HG03469 (cell line): ENCODE results near the gene NAP1L4.

Experiments
- ATAC-seq: cut with Tn5 transposase; IDR thresholded peaks from one replicate; pipeline ENCODE4 v1.9.1; 2021; ENCODE audit warnings: mild to moderate bottlenecking, moderate library complexity, moderate number of reproducible peaks; ENCODE audit not compliant: unreplicated experiment

Gene NAP1L4

DNA sequence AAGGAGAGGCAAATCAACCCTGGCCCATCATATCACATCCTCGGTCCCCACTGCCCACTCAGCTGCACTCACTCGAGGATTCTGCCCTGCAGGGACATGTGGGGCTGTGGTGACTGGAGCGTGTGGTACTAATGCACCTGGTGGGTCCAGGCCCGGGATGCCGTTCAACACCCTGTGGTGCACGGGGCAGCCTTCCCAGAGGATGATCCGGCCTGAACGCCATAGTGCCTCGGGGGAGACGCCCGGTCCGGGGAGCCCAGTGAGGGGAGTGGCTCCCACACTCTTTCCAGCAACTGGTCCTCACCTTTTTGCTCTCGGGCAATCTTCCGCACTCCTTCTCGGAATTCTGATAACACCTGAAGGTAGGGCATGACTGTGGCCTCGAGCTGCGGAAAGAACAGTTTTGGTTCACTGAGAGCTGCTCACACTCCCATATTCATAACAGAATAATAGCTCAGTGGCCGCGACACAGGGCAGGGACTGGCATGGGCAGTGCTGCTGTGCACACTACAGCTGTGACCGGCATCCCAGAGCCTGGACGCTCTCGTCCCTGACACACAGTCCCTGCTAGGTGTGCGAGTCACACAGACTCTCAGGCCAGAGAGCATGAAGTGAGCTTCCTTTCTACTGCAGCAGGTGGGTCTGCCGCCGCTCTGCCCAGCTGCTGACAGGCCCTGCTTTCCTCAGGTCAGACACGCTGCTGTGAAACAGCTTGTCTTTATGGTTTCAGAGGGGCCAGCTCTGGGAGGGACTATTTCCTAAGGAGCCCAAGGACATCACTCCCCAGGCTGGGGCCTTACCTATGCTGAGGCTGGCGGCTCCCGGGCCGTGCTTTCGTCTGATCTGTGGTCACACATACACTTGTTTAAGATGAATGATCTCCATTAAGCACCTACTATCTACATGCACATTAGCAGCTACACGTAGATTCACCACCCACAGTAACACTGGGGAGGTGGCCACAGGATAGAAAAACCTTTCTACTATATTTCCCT lies 20.1 kb upstream of the NAP1L4 start:
- no peak for ATAC-seq

GRCh38 chr11:3010521-3011275 lies 18.6 kb upstream of the NAP1L4 start:
- no peak for ATAC-seq

DNA sequence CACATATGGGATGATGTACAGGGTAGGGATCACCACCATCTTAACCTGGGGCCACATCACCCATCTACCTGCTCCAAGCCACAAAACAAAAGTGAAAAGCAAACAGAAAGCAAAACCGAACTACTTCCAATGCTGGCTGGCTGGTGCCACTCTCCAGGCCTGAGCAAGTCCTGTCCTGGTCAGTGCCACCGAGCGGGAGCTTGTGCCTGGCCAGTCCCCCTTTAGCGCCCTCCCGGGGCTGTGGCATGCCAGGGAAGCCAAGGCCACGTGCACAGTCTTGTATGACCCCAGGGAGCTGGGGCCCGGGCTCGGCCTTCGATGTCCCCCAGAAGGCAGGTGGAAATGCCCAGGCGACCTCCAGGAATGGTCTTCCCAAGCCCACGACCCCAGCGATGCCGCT lies 17.9 kb upstream of the NAP1L4 start:
- ATAC-seq, result no peak

GRCh38 chr11:3009481-3009880 lies 17.4 kb upstream of the NAP1L4 start:
- no peak for ATAC-seq

GRCh38 chr11:3008746-3009336 lies 16.7 kb upstream of the NAP1L4 start:
- no peak for ATAC-seq

- no peak for ATAC-seq
Measured at GRCh38 chr11:3007404-3008010, 15.4 kb upstream of the NAP1L4 start.

- no peak for ATAC-seq
Measured at GRCh38 chr11:3006505-3007260, 14.6 kb upstream of the NAP1L4 start.

DNA sequence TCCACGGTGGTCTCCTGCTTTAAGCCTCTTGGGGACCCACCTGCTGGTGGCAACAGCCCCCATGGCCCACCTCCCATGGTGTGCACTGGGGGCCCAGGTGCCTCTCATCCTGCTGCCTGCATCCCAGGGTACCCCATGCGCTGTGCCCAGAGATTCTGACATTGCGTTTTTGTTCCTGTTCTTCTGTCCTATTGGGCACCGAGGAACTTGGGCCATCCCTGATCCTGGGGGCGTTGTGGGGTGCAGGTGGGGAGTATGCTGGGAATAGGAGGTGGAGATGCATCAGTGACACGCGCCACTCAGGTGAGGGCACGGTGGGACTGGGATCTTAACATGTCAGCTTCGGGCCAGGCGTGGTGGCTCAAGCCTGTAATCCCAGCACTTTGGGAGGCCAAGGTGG lies 12.4 kb upstream of the NAP1L4 start:
- no peak for ATAC-seq

- no peak for ATAC-seq
Measured at GRCh38 chr11:3003396-3004231, 11.5 kb upstream of the NAP1L4 start.

DNA sequence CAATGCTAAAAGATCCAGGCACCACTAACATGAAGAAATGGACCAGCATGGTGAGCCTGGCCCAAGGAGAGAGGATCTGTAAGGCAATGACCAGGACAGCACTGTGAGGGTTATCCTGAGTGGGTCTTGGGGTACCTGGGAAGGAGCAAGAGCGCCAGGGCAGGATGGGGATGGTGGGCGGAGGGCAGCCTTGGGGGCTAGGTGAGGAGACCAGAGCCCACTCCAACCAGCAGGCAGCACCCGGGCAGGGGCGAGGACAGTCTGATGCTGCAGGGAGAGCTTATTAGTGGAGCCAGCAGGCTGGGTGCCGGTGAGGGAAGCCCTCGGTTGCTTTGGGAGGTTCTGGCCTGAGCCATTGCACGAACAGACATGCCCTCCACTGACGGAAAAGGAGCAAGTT lies 10.7 kb upstream of the NAP1L4 start:
- no peak for ATAC-seq

DNA sequence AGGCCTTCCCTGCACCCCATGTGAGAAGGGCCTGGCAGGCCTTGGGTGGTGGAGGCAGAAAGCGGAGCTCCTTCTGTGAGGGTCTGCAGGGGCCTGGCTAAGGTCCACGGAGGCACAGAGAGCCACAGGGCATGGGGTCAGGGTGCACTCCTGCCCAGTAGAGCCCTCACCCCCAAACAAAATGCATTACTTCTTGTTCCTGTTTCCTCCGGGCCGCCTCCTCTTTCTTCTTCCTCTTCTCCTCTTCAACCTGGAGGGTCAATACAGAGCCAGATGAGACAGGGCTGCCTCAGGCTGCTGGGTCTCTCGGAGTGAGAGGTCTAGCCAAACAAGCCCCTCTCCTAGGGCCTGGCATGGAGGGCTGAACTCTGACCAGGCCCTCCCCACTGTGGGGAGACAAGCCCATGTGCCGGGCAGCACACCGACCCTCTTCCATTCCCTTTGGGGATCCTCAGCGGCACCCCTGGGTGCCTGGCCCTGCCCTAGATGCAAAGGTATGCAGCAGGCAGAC lies 10.3 kb upstream of the NAP1L4 start:
- ATAC-seq, result no peak

- ATAC-seq, result no peak
Measured at GRCh38 chr11:3001496-3001895, 9.4 kb upstream of the NAP1L4 start.

GRCh38 chr11:3000032-3000961 lies 8.2 kb upstream of the NAP1L4 start:
- ATAC-seq, result no peak

GRCh38 chr11:2999464-2999998 lies 7.4 kb upstream of the NAP1L4 start:
- ATAC-seq, result no peak

DNA sequence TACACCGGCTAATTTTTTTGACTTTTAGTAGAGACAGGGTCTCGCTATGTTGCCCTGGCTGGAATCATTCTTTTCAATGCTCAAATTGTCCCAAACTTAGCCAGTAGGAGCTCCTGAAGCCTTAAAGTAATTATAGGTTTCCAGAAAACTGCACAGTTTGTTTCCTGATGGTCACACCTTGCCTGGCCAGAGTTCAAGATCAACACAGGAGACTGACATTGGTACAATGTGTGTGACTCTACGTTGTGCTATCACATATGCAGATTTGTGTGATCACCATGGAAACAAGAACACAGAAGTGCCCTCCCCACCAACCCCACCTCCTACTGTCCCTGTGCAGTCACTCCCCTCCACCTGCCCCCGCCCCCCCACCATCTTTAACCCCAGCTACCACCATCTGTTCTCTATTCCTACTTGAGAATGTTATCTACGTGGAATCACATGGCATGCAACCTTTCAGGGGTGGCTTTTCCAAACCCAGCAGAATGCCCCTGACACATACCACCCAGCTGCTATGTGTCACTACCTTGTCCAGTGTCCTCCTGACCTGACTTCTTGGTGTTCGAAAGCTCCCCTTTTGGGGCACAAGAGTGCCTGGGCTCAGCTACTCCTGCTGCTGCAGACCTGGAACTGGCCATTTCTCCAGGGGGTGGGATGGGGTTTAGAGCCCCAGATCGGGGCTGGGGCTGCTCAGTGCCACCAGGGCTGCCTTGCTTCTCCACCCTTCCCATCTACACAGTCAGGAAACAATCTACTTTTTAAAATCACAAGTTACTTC lies 6.1 kb upstream of the NAP1L4 start:
- ATAC-seq, result no peak

DNA sequence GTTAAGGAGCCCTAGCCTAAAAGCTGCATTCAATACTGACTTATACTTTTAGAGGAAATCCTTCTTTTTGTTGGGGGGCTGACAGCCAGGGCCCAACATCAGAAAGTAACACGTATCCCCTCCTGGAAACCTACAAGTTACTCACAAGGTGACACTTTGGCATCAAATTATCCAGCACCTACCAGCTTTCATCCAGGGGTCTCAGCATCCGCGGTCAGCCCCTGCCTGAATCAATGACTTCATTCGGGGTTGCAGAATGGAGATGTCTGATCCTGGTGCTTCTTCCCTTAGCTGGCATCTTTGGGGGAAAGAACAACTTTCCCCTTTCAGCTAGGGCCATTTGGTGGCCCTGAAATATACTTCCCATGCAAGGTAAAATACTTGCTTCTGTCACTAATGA lies 5.3 kb upstream of the NAP1L4 start:
- no peak for ATAC-seq

DNA sequence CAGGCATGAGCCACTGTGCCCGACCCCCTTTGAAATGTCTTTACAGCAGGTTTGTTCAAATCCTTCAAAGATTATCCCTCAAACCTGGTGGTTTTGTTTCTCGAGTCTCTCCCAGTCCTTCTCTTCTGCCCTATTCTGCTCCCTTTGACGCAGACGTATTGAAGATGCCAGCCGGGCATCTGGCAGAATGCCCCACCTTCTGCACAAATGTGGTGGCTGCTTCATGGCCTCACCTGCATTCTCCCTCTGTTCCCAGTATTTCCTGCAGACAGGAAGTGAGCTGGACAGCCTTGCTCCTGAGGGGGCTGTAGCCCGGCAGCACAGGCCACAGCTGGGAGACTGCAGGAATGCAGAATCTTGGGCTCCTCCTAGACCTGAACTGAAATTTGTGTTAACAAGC lies 4.8 kb upstream of the NAP1L4 start:
- no peak for ATAC-seq
